Activated T-helper 1 cell treated with anti-CD3 and anti-CD28 coated beads, Interleukin-12 subunit alpha, Interleukin-12 subunit beta, Interleukin-2, Interleukin-4 antibody, amounts not matched to agents 30 ng/mL and 10 ng/mL and 1 ng/mL, durations not matched to agents 14 hours and 24 hours and 36 hours (primary cell): ENCODE measurements around the gene ANKRA2. TPM values are rescaled to one million over a fixed set of nuclear protein-coding genes. Genes with fewer than 3 reads are reported as not detected.

Source experiments
- DNase-seq: peaks from one replicate; pipeline ENCODE4 v3.0.0; 2021; ENCODE audit warnings: low spot score
- H3K27ac Mint-ChIP-seq: one replicate; pipeline ENCODE4 v1.8.0; 2021; ENCODE audit warnings: mild to moderate bottlenecking, mixed read lengths
- H3K27me3 Mint-ChIP-seq: one replicate; pipeline ENCODE4 v1.8.0; 2022; ENCODE audit warnings: mild to moderate bottlenecking, moderate library complexity, mixed read lengths; ENCODE audit not compliant: insufficient read depth
- H3K36me3 Mint-ChIP-seq: one replicate; pipeline ENCODE4 v1.8.0; 2021; ENCODE audit warnings: low read depth, mixed read lengths
- H3K4me1 Mint-ChIP-seq: one replicate; pipeline ENCODE4 v1.8.0; 2021; ENCODE audit warnings: low read depth, mixed read lengths
- H3K4me3 Mint-ChIP-seq: one replicate; pipeline ENCODE4 v1.8.0; 2021; ENCODE audit warnings: mild to moderate bottlenecking, moderate library complexity, mixed read lengths
- H3K9me3 Mint-ChIP-seq: one replicate; pipeline ENCODE4 v1.8.0; 2021; ENCODE audit warnings: mixed read lengths
- intact Hi-C: fragments of 100-400 bp; cut with micrococcal nuclease; formaldehyde crosslinking; loops from one replicate; pipeline ENCODE4 v1.15.1; 2024
- total RNA-seq: library from RNA; stranded (reverse); gene quantifications from 2 replicates; pipeline ENCODE4 v1.2.3, GENCODE V29; 2022

Gene ANKRA2
- total RNA-seq, 1 donor from 2014 or later: 15.8 TPM

- Mint-ChIP-seq H3K36me3 (no peaks in the 10 kb centered on the region), H3K27ac (no peak overlapping the region), H3K4me3 (no peak overlapping the region), H3K9me3 (no peaks in the 10 kb centered on the region), H3K27me3 (no peaks in the 10 kb centered on the region), H3K4me1 (peaks cover 21% of the 10 kb centered on the region)
- intact Hi-C loops: no loop called here
- DNase-seq: no peak
Observed at GRCh38 chr5:73540192-73540591, 25.2 kb downstream of the ANKRA2 start.

GRCh38 chr5:73539730-73540129 lies 25.7 kb downstream of the ANKRA2 start:
- Mint-ChIP-seq H3K36me3 (no peaks in the 10 kb centered on the region), H3K4me3 (no peak overlapping the region), H3K27me3 (peaks cover 2% of the 10 kb centered on the region), H3K27ac (no peak overlapping the region), H3K4me1 (peaks cover 21% of the 10 kb centered on the region), H3K9me3 (no peaks in the 10 kb centered on the region)
- DNase-seq: no peak
- intact Hi-C loops: no loop called here

- Mint-ChIP-seq H3K27me3 (peaks cover 21% of the 10 kb centered on the region), H3K36me3 (no peaks in the 10 kb centered on the region), H3K27ac (no peak overlapping the region), H3K4me1 (peaks cover 3% of the 10 kb centered on the region), H3K4me3 (no peak overlapping the region), H3K9me3 (no peaks in the 10 kb centered on the region)
- no peak for DNase-seq
- intact Hi-C loops: no loop called here
Observed at GRCh38 chr5:73534971-73535370, 30.5 kb downstream of the ANKRA2 start.

- Mint-ChIP-seq H3K4me1 (no peaks in the 10 kb centered on the region), H3K36me3 (no peaks in the 10 kb centered on the region), H3K4me3 (no peak overlapping the region), H3K27me3 (peaks cover 21% of the 10 kb centered on the region), H3K9me3 (no peaks in the 10 kb centered on the region), H3K27ac (no peak overlapping the region)
- intact Hi-C loops: no loop called here
- DNase-seq: no peak
Observed at GRCh38 chr5:73534011-73534644, 31.3 kb downstream of the ANKRA2 start.

DNA sequence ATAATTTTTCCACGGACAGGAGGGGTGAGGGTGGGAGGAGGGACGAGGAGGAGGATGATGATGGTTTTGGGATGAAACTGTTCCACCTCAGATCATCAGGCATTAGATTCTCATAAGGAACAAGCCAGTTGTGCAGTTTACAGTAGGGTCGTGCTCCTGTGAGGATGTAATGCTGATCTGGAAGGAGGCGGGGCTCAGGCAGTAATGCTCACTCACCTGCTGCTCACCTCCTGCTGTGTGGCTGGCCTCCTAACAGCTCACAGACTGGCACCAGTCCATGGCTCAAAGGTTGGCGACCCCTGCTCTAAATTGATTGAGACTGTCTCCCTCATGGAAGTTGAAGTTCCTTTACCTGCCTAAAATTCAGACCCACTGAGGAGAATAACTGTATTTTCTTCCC lies 33.2 kb downstream of the ANKRA2 start:
- H3K36me3 Mint-ChIP-seq: no peaks in the 10 kb centered on the region
- peak overlapping the region; percentile 37 for H3K27ac Mint-ChIP-seq
- H3K27me3 Mint-ChIP-seq: peaks cover 28% of the 10 kb centered on the region
- no peak for DNase-seq
- intact Hi-C loops: no loop called here
- H3K4me1 Mint-ChIP-seq: no peaks in the 10 kb centered on the region
- H3K9me3 Mint-ChIP-seq: no peaks in the 10 kb centered on the region
- no peak overlapping the region for H3K4me3 Mint-ChIP-seq

- intact Hi-C loops: no loop called here
- no peak for DNase-seq
Observed at GRCh38 chr5:73531356-73531755, 34.1 kb downstream of the ANKRA2 start.

GRCh38 chr5:73529081-73529480 lies 36.4 kb downstream of the ANKRA2 start:
- intact Hi-C loops: no loop called here
- H3K36me3 Mint-ChIP-seq: no peaks in the 10 kb centered on the region

More at GRCh38 chr5:73531356-73531755, 34.1 kb downstream of the ANKRA2 start:
- Mint-ChIP-seq H3K27me3 (peaks cover 28% of the 10 kb centered on the region), H3K4me1 (no peaks in the 10 kb centered on the region), H3K9me3 (no peaks in the 10 kb centered on the region), H3K4me3 (no peak overlapping the region), H3K36me3 (no peaks in the 10 kb centered on the region), H3K27ac (no peak overlapping the region)

DNA sequence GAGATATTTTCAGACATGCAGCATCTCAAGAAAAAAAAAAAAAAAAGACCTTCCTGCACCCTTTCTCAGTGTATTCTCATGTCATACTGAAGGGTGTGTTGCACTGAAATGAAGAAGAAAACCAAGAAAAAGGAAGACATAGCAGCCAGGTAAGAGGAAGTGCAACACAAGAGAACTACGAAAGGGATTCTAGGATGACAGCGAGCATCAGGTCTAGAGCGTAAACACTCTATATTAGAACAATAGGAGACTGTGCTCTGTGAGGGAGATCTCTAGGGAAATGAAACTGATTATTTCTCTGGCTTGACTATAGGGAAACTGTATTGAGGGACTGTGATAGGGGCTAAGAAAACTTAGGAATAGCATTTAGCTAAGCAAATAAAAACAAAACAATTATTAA lies 37.2 kb downstream of the ANKRA2 start:
- H3K9me3 Mint-ChIP-seq: no peaks in the 10 kb centered on the region
- H3K36me3 Mint-ChIP-seq: no peaks in the 10 kb centered on the region
- no peaks in the 10 kb centered on the region for H3K4me1 Mint-ChIP-seq
- no peak overlapping the region for H3K27ac Mint-ChIP-seq
- DNase-seq: no peak
- H3K27me3 Mint-ChIP-seq: peaks cover 27% of the 10 kb centered on the region
- intact Hi-C loops: no loop called here
- no peak overlapping the region for H3K4me3 Mint-ChIP-seq

More at GRCh38 chr5:73529081-73529480, 36.4 kb downstream of the ANKRA2 start:
- H3K27ac Mint-ChIP-seq: no peak overlapping the region
- peaks cover 27% of the 10 kb centered on the region for H3K27me3 Mint-ChIP-seq
- H3K9me3 Mint-ChIP-seq: no peaks in the 10 kb centered on the region
- no peaks in the 10 kb centered on the region for H3K4me1 Mint-ChIP-seq
- DNase-seq: no peak
- no peak overlapping the region for H3K4me3 Mint-ChIP-seq

- intact Hi-C loops: no loop called here
- no peak overlapping the region for H3K4me3 Mint-ChIP-seq
- H3K27me3 Mint-ChIP-seq: peaks cover 15% of the 10 kb centered on the region
- H3K9me3 Mint-ChIP-seq: no peaks in the 10 kb centered on the region
- no peaks in the 10 kb centered on the region for H3K4me1 Mint-ChIP-seq
- DNase-seq: no peak
- H3K27ac Mint-ChIP-seq: no peak overlapping the region
- H3K36me3 Mint-ChIP-seq: no peaks in the 10 kb centered on the region
Observed at GRCh38 chr5:73525606-73526203, 39.7 kb downstream of the ANKRA2 start.

DNA sequence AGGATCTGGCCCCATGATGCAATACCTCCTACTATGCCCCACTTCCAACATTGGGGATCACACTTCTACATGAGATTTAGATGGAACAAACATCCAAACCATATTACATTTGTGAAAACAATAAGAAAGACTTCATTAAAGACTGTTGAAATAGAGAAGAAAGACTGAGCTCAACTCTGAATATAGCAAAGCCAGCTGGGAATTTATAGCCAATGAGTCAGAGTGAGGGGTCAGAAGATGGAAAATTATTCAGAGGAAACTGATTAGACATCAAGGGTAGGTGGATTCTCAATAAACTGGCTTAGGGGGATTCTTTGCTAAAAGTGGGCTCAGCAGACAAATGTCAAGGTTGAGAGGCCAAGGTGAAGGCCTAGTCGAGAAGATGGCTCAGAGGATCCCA lies 41.6 kb downstream of the ANKRA2 start:
- no peak overlapping the region for H3K27ac Mint-ChIP-seq
- intact Hi-C loops: no loop called here
- no peak overlapping the region for H3K4me3 Mint-ChIP-seq
- H3K36me3 Mint-ChIP-seq: no peaks in the 10 kb centered on the region
- H3K9me3 Mint-ChIP-seq: no peaks in the 10 kb centered on the region
- DNase-seq: no peak
- peaks cover 10% of the 10 kb centered on the region for H3K4me1 Mint-ChIP-seq
- peaks cover 12% of the 10 kb centered on the region for H3K27me3 Mint-ChIP-seq

DNA sequence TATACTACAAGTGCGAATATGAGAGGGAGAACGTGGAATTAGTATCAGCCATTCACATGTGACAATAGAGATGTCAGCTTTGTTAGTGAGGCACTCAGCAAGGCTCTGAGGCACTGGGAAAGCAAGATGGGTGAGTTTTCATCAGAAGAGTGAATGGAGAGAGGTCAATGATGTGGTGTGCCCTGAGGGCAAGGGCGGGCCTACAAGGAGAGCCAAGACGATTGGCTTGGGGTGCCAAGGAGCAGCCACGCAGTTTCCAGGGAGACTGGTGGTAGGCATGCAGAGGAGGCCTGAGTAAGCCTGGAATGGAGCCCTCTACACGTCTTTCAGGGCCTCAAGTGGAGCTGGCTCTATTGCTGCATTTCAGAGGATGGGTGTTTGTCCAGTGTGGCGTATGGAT lies 42.5 kb downstream of the ANKRA2 start:
- no peak for DNase-seq
- peaks cover 8% of the 10 kb centered on the region for H3K27me3 Mint-ChIP-seq
- intact Hi-C loops: no loop called here
- no peak overlapping the region for H3K4me3 Mint-ChIP-seq
- H3K36me3 Mint-ChIP-seq: no peaks in the 10 kb centered on the region
- no peaks in the 10 kb centered on the region for H3K9me3 Mint-ChIP-seq
- no peak overlapping the region for H3K27ac Mint-ChIP-seq
- peaks cover 10% of the 10 kb centered on the region for H3K4me1 Mint-ChIP-seq

DNA sequence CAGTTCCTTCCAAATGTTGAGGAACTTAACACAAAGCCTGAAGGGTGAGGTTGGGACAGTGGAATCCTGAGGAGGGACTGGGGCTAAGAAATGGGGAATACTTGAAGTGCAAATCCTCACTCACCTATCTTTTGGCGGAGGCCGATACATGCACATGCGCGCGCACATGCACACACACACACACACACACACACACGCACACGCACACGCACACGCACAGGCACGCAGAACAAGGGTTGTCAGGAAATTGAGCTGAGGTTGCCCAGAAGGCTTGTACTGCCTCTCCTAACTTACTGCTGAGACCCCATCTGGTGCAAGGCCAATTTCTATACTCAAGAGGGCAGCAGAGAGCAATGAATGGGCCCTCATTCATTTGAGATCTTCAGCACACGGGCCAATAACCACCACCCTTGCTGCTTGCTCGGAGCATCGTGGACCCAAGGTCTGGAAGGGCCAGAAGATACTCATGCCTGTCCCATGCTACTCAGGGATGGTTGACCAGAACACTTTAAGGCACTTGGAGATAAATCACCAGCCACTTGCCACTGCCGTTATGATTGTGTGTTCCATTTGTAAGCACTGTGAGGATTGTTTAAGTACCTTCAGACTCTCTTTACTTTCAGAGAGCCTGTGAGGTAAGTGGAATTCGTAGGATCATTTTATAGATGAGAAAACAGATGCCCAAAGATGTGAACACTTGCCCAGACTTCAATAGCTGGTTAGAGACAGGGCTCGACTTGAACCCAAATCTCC lies 45.7 kb downstream of the ANKRA2 start:
- DNase-seq: peak; percentile 70
- no peaks in the 10 kb centered on the region for H3K36me3 Mint-ChIP-seq
- intact Hi-C loops: loop anchor here (1.0 to 2.0 kb wide), 5 partner anchors 17 to 273 kb away; partner anchors contain the start of genes ANKRA2, BTF3 and UTP15
- no peaks in the 10 kb centered on the region for H3K9me3 Mint-ChIP-seq
- peaks cover 2% of the 10 kb centered on the region for H3K27me3 Mint-ChIP-seq
- H3K4me1 Mint-ChIP-seq: peaks cover 10% of the 10 kb centered on the region
- peak overlapping the region; percentile 48 for H3K27ac Mint-ChIP-seq
- H3K4me3 Mint-ChIP-seq: peak overlapping the region; percentile 40

- DNase-seq: no peak
- Mint-ChIP-seq H3K27ac (no peak overlapping the region), H3K36me3 (no peaks in the 10 kb centered on the region), H3K9me3 (no peaks in the 10 kb centered on the region), H3K4me3 (no peak overlapping the region), H3K4me1 (peaks cover 10% of the 10 kb centered on the region), H3K27me3 (peaks cover 2% of the 10 kb centered on the region)
- intact Hi-C loops: no loop called here
Observed at GRCh38 chr5:73515232-73515631, 50.2 kb downstream of the ANKRA2 start.
